Gastrocnemius medialis (tissue), 4 donors: ENCODE results near the gene PLN.

Experiments used
- POLR2A ChIP-seq, 2 donors: fragments of 450-650 bp; IDR thresholded peaks; one replicate each; pipeline ENCODE4 v1.6.1; 2017; ENCODE audit warnings: antibody characterized with exemption in 2 of 2, mild to moderate bottlenecking in 2 of 2, moderate library complexity in 2 of 2
- TF ChIP-seq, protein P1 (sequence below), 5 experiments: fragments of 450-650 bp in 3 of 5; fragments of 200-600 bp in 2 of 5; sonication (generic) in 2 of 5; IDR thresholded peaks in 4 of 5; conservative IDR thresholded peaks in 1 of 5; 1 replicate in 4 of 5; 2 replicates in 1 of 5; pipeline ENCODE4 v1.5.1; 2016 to 2019; ENCODE audit warnings: antibody characterized with exemption in 5 of 5, mild to moderate bottlenecking in 3 of 5, moderate library complexity in 3 of 5

DNA sequence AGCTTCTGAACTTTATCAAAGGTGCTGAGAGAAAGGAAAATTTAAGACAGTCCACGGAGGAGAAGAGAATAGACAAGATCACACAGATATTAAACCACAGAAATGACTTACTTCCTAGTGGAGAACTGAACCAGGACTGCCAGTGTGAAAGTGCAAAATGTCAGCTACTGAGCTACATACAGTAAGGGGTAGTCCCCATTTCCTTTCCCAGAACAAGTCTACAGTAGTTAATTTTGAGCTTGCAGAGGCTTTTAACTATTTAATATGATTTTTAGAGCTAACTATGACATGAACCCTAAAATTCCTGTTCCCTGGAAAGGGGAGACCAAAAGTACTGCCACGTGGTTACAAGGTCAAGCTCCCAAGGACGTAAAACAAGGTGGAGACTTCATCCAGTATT is 58.2 kb downstream of the PLN start:
- TF ChIP-seq POLR2A (IDR thresholded peaks at IDR 0.05), result no peak
- TF ChIP-seq, protein P1, sequence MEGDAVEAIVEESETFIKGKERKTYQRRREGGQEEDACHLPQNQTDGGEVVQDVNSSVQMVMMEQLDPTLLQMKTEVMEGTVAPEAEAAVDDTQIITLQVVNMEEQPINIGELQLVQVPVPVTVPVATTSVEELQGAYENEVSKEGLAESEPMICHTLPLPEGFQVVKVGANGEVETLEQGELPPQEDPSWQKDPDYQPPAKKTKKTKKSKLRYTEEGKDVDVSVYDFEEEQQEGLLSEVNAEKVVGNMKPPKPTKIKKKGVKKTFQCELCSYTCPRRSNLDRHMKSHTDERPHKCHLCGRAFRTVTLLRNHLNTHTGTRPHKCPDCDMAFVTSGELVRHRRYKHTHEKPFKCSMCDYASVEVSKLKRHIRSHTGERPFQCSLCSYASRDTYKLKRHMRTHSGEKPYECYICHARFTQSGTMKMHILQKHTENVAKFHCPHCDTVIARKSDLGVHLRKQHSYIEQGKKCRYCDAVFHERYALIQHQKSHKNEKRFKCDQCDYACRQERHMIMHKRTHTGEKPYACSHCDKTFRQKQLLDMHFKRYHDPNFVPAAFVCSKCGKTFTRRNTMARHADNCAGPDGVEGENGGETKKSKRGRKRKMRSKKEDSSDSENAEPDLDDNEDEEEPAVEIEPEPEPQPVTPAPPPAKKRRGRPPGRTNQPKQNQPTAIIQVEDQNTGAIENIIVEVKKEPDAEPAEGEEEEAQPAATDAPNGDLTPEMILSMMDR (IDR thresholded peaks at IDR 0.05 in 4 of 5, conservative IDR thresholded peaks at IDR 0.05 in 1 of 5), result no peak
